ENCODE data around the gene OR13H1. TPM values are rescaled to one million over a fixed set of nuclear protein-coding genes. Genes with fewer than 3 reads are reported as not detected.
"Not testable (repeated sequence)": the region's sequence is repeated elsewhere in the genome, so short reads cannot be mapped to it uniquely, and the experiment has no call there.

OR13H1 gene, protein sequence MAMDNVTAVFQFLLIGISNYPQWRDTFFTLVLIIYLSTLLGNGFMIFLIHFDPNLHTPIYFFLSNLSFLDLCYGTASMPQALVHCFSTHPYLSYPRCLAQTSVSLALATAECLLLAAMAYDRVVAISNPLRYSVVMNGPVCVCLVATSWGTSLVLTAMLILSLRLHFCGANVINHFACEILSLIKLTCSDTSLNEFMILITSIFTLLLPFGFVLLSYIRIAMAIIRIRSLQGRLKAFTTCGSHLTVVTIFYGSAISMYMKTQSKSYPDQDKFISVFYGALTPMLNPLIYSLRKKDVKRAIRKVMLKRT
- total RNA-seq, result not detected in 3 replicates
- long read RNA-seq, result 0 reads

DNA sequence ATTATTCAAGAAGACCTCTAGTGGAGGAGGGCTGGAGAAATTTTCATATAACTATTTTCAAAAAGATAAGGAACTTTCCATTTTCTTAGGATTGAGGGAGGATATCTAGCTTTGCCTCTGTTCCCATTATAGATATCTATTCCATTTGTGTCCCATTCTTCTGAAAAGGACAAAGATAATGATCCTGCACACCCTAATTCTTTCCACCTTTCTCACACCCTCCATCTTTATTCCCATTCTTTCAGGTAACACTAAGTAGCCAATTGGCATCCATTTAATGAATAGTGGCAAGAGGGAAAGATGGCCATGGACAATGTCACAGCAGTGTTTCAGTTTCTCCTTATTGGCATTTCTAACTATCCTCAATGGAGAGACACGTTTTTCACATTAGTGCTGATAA is at the start of gene OR13H1:
OR13H1 (plus strand) TSS at position 301 of the 400 bp plus-strand sequence; CDS start at position 301, 0 bp downstream.
- DNase-seq (ENCODE audit: low spot score), result no peak
- Mint-ChIP-seq H3K27me3 (ENCODE audit: low read depth) (no peaks in the 10 kb centered on the region), H3K4me1 (ENCODE audit: low read depth) (no peaks in the 10 kb centered on the region), H3K4me3 (ENCODE audit: unreplicated experiment) (no peak within 1 kb of the TSS), H3K27ac (ENCODE audit: unreplicated experiment) (no peak within 1 kb of the TSS), H3K9me3 (ENCODE audit: low read depth) (no peaks in the 10 kb centered on the region), H3K36me3 (ENCODE audit: low read depth) (peaks cover 2% of the 10 kb centered on the region)
- TF ChIP-seq, protein P1, sequence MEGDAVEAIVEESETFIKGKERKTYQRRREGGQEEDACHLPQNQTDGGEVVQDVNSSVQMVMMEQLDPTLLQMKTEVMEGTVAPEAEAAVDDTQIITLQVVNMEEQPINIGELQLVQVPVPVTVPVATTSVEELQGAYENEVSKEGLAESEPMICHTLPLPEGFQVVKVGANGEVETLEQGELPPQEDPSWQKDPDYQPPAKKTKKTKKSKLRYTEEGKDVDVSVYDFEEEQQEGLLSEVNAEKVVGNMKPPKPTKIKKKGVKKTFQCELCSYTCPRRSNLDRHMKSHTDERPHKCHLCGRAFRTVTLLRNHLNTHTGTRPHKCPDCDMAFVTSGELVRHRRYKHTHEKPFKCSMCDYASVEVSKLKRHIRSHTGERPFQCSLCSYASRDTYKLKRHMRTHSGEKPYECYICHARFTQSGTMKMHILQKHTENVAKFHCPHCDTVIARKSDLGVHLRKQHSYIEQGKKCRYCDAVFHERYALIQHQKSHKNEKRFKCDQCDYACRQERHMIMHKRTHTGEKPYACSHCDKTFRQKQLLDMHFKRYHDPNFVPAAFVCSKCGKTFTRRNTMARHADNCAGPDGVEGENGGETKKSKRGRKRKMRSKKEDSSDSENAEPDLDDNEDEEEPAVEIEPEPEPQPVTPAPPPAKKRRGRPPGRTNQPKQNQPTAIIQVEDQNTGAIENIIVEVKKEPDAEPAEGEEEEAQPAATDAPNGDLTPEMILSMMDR (IDR thresholded peaks at IDR 0.05), result no peak

DNA sequence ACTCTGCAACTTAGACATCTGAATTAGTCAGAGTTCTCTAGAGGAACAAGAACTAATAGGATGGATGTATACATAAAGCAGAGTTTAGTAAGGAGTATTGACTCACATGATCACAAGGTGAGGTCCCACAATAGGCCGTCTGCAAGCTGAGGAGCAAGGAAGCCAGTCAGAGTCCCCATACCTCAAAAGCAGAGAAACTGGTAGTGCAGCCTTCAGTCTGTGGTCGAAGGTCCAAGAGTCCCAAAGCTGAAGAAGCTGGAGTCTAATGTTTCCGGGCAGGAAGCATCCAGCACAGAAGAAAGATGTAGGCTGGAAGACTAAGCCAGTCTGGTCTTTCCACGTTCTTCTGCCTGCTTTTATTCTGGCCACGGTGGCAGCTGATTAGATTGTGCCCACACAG is 42.3 kb upstream of the OR13H1 start:
- H3K36me3 Mint-ChIP-seq (ENCODE audit: low read depth); DNase-seq (ENCODE audit: low spot score); H3K4me3 Mint-ChIP-seq (ENCODE audit: unreplicated experiment); H3K27me3 Mint-ChIP-seq (ENCODE audit: low read depth); H3K4me1 Mint-ChIP-seq (ENCODE audit: low read depth); H3K27ac Mint-ChIP-seq (ENCODE audit: unreplicated experiment); H3K9me3 Mint-ChIP-seq (ENCODE audit: low read depth): not testable (repeated sequence)

DNA sequence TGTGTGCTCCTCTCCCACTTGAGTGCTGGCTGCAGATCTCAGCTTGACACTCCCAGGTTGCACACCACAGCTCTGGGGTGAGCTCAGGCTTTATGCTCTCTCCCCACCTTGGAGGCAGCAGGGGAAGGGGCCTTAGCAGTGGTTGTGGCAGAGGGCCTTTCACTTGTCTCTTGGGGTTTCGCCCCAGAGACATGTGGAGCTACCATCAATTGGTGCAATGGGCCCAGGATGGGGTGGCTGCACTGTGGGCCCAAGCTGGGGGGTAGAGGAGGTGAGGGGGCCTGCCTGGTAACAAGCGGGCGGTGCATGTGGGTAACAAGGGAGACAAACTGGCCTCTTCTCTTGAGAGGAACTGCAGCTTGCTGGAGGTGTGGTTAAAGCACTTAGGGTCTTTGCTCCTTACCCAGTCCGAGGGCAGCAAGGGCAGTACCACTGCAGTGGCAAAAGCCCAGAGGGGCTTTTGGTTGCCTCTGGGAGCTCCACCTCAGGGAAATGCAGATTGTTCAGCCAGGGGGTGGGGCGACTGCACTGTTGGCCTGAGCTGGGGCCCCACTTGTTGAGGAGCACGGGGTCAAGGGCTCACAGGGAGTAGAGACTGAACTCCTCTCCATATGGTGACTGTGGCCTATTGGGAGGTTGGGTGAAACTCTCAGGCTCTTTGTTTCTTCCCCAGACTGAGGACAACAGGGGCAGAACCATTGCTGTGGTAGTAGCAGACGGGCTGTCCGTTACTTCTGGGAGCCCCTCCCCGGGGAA is 30.5 kb upstream of the OR13H1 start:
- no peak for DNase-seq (ENCODE audit: low spot score)
- TF ChIP-seq, protein P1 (IDR thresholded peaks at IDR 0.05), result no peak
- H3K27me3 Mint-ChIP-seq (ENCODE audit: low read depth), result no peaks in the 10 kb centered on the region
- H3K9me3 Mint-ChIP-seq (ENCODE audit: low read depth), result peaks cover 50% of the 10 kb centered on the region
- no peak overlapping the region for H3K27ac Mint-ChIP-seq (ENCODE audit: unreplicated experiment)
- peaks cover 10% of the 10 kb centered on the region for H3K36me3 Mint-ChIP-seq (ENCODE audit: low read depth)
- H3K4me3 Mint-ChIP-seq (ENCODE audit: unreplicated experiment), result no peak overlapping the region
- H3K4me1 Mint-ChIP-seq (ENCODE audit: low read depth), result no peaks in the 10 kb centered on the region

DNA sequence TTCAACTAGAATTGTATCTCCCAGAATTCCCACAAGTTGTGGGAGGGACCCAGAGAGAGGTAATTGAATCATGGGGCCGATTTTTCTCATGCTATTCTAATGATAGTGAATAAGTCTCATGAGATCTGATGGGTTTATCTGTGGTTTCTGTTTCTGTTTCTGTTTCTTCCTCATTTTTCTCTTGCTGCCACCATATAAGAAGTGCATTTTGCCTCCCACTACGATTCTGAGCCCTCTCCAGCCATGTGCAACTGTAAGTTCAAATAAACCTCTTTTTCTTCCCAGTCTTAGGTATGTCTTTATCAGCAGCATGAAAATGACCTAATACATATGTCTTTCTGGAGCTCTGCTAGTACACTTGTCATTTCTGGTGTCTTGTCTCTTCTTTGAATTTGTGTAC is 22.1 kb upstream of the OR13H1 start:
- Mint-ChIP-seq H3K4me1 (ENCODE audit: low read depth) (peaks cover 3% of the 10 kb centered on the region), H3K36me3 (ENCODE audit: low read depth) (peaks cover 17% of the 10 kb centered on the region), H3K9me3 (ENCODE audit: low read depth) (peaks cover 31% of the 10 kb centered on the region), H3K27ac (ENCODE audit: unreplicated experiment) (no peak overlapping the region), H3K27me3 (ENCODE audit: low read depth) (no peaks in the 10 kb centered on the region), H3K4me3 (ENCODE audit: unreplicated experiment) (no peak overlapping the region)
- DNase-seq (ENCODE audit: low spot score), result no peak
- TF ChIP-seq, protein P1 (IDR thresholded peaks at IDR 0.05), result no peak

DNA sequence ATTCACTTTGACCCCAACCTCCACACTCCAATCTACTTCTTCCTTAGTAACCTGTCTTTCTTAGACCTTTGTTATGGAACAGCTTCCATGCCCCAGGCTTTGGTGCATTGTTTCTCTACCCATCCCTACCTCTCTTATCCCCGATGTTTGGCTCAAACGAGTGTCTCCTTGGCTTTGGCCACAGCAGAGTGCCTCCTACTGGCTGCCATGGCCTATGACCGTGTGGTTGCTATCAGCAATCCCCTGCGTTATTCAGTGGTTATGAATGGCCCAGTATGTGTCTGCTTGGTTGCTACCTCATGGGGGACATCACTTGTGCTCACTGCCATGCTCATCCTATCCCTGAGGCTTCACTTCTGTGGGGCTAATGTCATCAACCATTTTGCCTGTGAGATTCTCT is 344 bp downstream of the OR13H1 start:
- no peaks in the 10 kb centered on the region for H3K9me3 Mint-ChIP-seq (ENCODE audit: low read depth)
- TF ChIP-seq, protein P1 (IDR thresholded peaks at IDR 0.05), result no peak

More for the DNA sequence above, 344 bp downstream of the OR13H1 start:
- H3K4me3 Mint-ChIP-seq (ENCODE audit: unreplicated experiment), result no peak overlapping the region
- H3K27me3 Mint-ChIP-seq (ENCODE audit: low read depth), result no peaks in the 10 kb centered on the region
- no peaks in the 10 kb centered on the region for H3K4me1 Mint-ChIP-seq (ENCODE audit: low read depth)
- DNase-seq (ENCODE audit: low spot score), result no peak
- peaks cover 2% of the 10 kb centered on the region for H3K36me3 Mint-ChIP-seq (ENCODE audit: low read depth)
- H3K27ac Mint-ChIP-seq (ENCODE audit: unreplicated experiment), result no peak overlapping the region
